Measurements from ENCODE around the gene GLP1R. TPM values are rescaled to one million over a fixed set of nuclear protein-coding genes. Genes with fewer than 3 reads are reported as not detected.

Gene GLP1R
- polyA plus RNA-seq, 2 of the 4 experiments (the other 2 are of a cell fraction) = not detected

DNA sequence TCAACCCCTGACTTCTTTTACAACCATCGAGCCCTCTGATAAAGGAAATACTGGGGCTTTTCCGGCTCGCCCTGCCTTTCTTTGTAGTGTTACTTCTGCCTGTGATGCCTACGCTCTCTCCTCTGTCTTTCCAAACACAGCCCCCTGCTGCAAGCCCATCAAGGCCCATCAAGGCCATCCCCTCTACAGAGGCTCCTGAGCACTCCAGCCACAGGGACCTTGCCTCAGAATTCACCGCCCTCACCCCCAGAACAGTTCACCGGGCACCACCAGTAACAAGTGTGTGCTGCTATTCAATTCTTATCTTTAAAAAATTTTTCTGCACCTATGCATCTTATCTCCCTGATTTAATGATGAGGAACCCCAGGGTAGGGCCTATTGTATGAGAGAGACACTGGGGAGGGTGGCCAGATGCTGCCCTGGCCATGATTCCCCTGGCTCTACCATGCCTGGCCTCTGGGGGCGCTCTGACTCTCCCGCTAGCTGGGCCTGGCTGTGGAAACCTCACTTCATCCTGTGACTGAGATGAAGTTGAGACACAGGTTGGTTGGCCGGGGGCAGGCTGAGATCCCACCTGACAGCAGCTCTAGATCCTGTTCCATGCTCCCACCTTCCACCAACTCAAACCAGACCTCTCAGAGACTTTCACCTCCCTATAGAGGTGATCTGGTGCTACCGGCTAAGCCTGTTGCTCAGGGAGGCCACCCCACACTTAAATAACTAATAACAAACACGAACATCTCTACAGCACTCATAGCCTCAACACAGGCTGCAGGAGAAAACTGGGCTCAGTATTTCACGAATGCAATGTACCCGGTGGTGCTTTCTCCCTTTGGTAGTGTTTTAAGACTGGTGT lies 19.2 kb upstream of the GLP1R start:
- Histone ChIP-seq H3K4me2 (no peak overlapping the region), H3K27ac (no peak overlapping the region), H3K4me1 (no peaks in the 10 kb centered on the region), H3K4me3 (no peak overlapping the region), H3K9me3 (no peaks in the 10 kb centered on the region)
- DNase-seq (ENCODE audit: low read depth in 1 of 2, low spot score in 1 of 2) (peak; percentile 4 to 32), FAIRE-seq (no peak), ATAC-seq (peak; percentile 68 to 88; a peak in 4 of 6 replicates)
- WGBS (ENCODE audit: missing lambda C conversion rate) = 59% methylated on average over 11 of the region's 13 CpGs
- POLR2A ChIA-PET = no interaction called here
- TF ChIP-seq CHD2 (IDR thresholded peaks at IDR 0.05; ENCODE audit: low read length, partially characterized antibody) (no peak), RAD21 (conservative IDR thresholded peaks at IDR 0.05 in 1 of 2, IDR thresholded peaks at IDR 0.05 in 1 of 2) (peak in 1 of 2 experiments; percentile 29; a peak in 1 of 5 replicates)
- TF ChIP-seq, protein P1, sequence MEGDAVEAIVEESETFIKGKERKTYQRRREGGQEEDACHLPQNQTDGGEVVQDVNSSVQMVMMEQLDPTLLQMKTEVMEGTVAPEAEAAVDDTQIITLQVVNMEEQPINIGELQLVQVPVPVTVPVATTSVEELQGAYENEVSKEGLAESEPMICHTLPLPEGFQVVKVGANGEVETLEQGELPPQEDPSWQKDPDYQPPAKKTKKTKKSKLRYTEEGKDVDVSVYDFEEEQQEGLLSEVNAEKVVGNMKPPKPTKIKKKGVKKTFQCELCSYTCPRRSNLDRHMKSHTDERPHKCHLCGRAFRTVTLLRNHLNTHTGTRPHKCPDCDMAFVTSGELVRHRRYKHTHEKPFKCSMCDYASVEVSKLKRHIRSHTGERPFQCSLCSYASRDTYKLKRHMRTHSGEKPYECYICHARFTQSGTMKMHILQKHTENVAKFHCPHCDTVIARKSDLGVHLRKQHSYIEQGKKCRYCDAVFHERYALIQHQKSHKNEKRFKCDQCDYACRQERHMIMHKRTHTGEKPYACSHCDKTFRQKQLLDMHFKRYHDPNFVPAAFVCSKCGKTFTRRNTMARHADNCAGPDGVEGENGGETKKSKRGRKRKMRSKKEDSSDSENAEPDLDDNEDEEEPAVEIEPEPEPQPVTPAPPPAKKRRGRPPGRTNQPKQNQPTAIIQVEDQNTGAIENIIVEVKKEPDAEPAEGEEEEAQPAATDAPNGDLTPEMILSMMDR (IDR thresholded peaks at IDR 0.05) = peak; percentile 37; the same call in 2 of the 3 replicates
- CTCF ChIA-PET = interaction anchor here (0.5 to 1.7 kb wide), 4 partner anchors 13 to 280 kb away, joined by 3 read pairs; no protein-coding TSS in a partner anchor

DNA sequence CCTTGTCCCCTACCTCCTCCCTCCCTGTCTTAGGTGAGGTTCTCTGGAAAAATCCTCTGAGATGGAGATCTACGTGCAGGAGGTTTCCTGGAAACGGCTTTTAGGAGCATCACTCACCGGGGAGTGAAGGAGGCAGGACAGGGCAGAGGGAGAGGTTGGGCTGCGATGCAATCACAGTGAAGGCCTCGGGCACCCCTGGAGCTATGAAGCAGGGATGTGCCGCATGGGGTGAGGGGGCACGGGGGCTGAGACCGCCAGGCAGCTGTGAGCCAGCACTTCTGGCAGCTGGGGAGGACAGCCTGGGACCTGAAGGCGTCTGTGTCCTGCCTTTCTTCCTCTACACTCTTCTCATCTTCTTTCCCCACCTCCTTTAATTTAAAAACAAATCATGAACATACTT lies 12.9 kb upstream of the GLP1R start:
- WGBS (ENCODE audit: missing lambda C conversion rate) = 1% methylated on average over 9 of the region's 9 CpGs

DNA sequence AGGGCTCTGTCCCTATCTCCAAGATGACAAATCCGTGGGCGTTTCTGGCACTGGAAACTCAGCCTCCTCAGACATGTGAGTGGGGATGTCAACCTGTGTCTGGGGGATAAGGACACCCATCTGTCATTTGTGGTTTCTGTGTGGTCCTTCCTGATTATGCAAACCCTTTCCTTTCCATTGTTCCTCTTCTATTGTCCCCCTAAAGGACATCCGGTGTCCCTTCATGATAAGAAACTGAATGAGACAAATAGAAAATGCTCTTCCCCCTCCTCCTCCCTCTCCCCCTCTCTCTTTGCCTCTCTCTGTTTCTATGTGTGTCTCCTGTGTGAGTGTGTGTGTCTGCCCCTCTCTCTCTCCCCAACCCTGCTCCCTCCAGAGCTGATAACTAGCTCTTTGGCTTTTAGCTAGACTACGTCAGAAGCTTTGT lies 11.5 kb upstream of the GLP1R start:
- ATAC-seq (no peak), FAIRE-seq (no peak), DNase-seq (ENCODE audit: low read depth in 1 of 2, low spot score in 1 of 2) (no peak)
- ChIA-PET POLR2A (no interaction called here), CTCF (interaction anchor here (1.8 kb wide), 1 partner anchor 13 kb away, joined by 4 read pairs; no protein-coding TSS in a partner anchor)
- Histone ChIP-seq H3K4me2 (no peak overlapping the region), H3K9me3 (no peaks in the 10 kb centered on the region), H3K4me1 (no peaks in the 10 kb centered on the region), H3K27ac (no peak overlapping the region), H3K4me3 (no peak overlapping the region)
- TF ChIP-seq TP53 (CRISPR knock-in tag; IDR thresholded peaks at IDR 0.05) (no peak), CBX8 (IDR thresholded peaks at IDR 0.05) (no peak), NFE2L2 (conservative IDR thresholded peaks at IDR 0.05; ENCODE audit: low read length) (no peak), JUNB (IDR thresholded peaks at IDR 0.05) (no peak), POLR2AphosphoS2 (conservative IDR thresholded peaks at IDR 0.05; ENCODE audit: low read length) (no peak), RAD21 (conservative IDR thresholded peaks at IDR 0.05 in 1 of 2, IDR thresholded peaks at IDR 0.05 in 1 of 2) (no peak), FOSB (CRISPR knock-in tag; IDR thresholded peaks at IDR 0.05) (no peak), CEBPB (IDR thresholded peaks at IDR 0.05) (no peak), FOXS1 (CRISPR knock-in tag; IDR thresholded peaks at IDR 0.05) (no peak), RCOR1 (IDR thresholded peaks at IDR 0.05; ENCODE audit: low read depth, low read length) (no peak), HOXB5 (CRISPR knock-in tag; IDR thresholded peaks at IDR 0.05) (no peak), CHD2 (IDR thresholded peaks at IDR 0.05; ENCODE audit: low read length, partially characterized antibody) (no peak), ESRRA (IDR thresholded peaks at IDR 0.05; ENCODE audit: borderline replicate concordance, low read length) (no peak), HOXB13 (CRISPR knock-in tag; IDR thresholded peaks at IDR 0.05; ENCODE audit: low read depth) (no peak), MAZ (IDR thresholded peaks at IDR 0.05; ENCODE audit: borderline replicate concordance, low read depth, low read length) (no peak)
- TF ChIP-seq, protein P1 (IDR thresholded peaks at IDR 0.05) = no peak
- 5% methylated on average over 4 of the region's 4 CpGs for WGBS (ENCODE audit: missing lambda C conversion rate)

More for the DNA sequence above, 12.9 kb upstream of the GLP1R start:
- H3K4me1 ChIP-seq = no peaks in the 10 kb centered on the region
- no peak for FAIRE-seq
- H3K4me3 ChIP-seq = no peak overlapping the region
- POLR2A ChIA-PET = no interaction called here
- no peaks in the 10 kb centered on the region for H3K9me3 ChIP-seq
- H3K4me2 ChIP-seq = no peak overlapping the region
- TF ChIP-seq, protein P2, sequence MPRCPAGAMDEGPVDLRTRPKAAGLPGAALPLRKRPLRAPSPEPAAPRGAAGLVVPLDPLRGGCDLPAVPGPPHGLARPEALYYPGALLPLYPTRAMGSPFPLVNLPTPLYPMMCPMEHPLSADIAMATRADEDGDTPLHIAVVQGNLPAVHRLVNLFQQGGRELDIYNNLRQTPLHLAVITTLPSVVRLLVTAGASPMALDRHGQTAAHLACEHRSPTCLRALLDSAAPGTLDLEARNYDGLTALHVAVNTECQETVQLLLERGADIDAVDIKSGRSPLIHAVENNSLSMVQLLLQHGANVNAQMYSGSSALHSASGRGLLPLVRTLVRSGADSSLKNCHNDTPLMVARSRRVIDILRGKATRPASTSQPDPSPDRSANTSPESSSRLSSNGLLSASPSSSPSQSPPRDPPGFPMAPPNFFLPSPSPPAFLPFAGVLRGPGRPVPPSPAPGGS (IDR thresholded peaks at IDR 0.05) = no peak
- no peak for DNase-seq (ENCODE audit: low read depth in 1 of 2, low spot score in 1 of 2)
- CTCF ChIA-PET = interaction anchor here (1.8 kb wide), 1 partner anchor 14 kb away, joined by 4 read pairs; no protein-coding TSS in a partner anchor
- ATAC-seq = no peak; a peak in 1 of 6 replicates
- H3K27ac ChIP-seq = no peak overlapping the region

All from A549 (cell line).